GM03348 (cell line): ENCODE results near the gene SUMO2.
A peak's percentile ranks its signal among the peaks of the same experiment; 100 is the strongest.
"Not testable (repeated sequence)": the region's sequence is repeated elsewhere in the genome, so short reads cannot be mapped to it uniquely, and the experiment has no call there.

ENCODE experiments used
- DNase-seq: peaks from one replicate; pipeline ENCODE4 v3.0.0; 2012; ENCODE audit warnings: low spot score

Gene SUMO2

GRCh38 chr17:75144816-75145512 is 37.8 kb downstream of the SUMO2 start:
- no peak for DNase-seq

GRCh38 chr17:75142236-75142971 is 40.4 kb downstream of the SUMO2 start:
- no peak for DNase-seq

- no peak for DNase-seq
Observed at GRCh38 chr17:75138519-75138918, 44.2 kb downstream of the SUMO2 start.

GRCh38 chr17:75137762-75138161 is 45.0 kb downstream of the SUMO2 start:
- DNase-seq = not testable (repeated sequence)

GRCh38 chr17:75135946-75136345 is 46.8 kb downstream of the SUMO2 start:
- DNase-seq = no peak

GRCh38 chr17:75135452-75135851 is 47.3 kb downstream of the SUMO2 start:
- DNase-seq = no peak

- DNase-seq = not testable (repeated sequence)
Observed at GRCh38 chr17:75133607-75134347, 49.0 kb downstream of the SUMO2 start.

- no peak for DNase-seq
Observed at GRCh38 chr17:75133001-75133400, 49.8 kb downstream of the SUMO2 start.

- DNase-seq = not testable (repeated sequence)
Observed at GRCh38 chr17:75132018-75133000, 50.5 kb downstream of the SUMO2 start.

- peak; percentile 94 for DNase-seq
Observed at GRCh38 chr17:75131278-75132017, 51.3 kb downstream of the SUMO2 start, which contains the start of gene NT5C. NT5C (minus strand) TSS chr17:75131742; CDS start chr17:75131707, 35 bp downstream.

GRCh38 chr17:75130632-75131277 is 52.0 kb downstream of the SUMO2 start:
- peak; percentile 60 for DNase-seq

- DNase-seq = no peak
Observed at GRCh38 chr17:75130059-75130631, 52.6 kb downstream of the SUMO2 start.

GRCh38 chr17:75129576-75129975 is 53.2 kb downstream of the SUMO2 start:
- DNase-seq = no peak

- no peak for DNase-seq
Observed at GRCh38 chr17:75128694-75129505, 53.9 kb downstream of the SUMO2 start.

GRCh38 chr17:75127936-75128335 is 54.8 kb downstream of the SUMO2 start:
- not testable (repeated sequence) for DNase-seq

GRCh38 chr17:75126954-75127353 is 55.8 kb downstream of the SUMO2 start:
- no peak for DNase-seq

GRCh38 chr17:75125984-75126383 is 56.8 kb downstream of the SUMO2 start:
- DNase-seq = no peak

- DNase-seq = no peak
Observed at GRCh38 chr17:75124819-75125162, 58.0 kb downstream of the SUMO2 start.
